Measurements from ENCODE around the gene NF1.

Gene NF1

DNA sequence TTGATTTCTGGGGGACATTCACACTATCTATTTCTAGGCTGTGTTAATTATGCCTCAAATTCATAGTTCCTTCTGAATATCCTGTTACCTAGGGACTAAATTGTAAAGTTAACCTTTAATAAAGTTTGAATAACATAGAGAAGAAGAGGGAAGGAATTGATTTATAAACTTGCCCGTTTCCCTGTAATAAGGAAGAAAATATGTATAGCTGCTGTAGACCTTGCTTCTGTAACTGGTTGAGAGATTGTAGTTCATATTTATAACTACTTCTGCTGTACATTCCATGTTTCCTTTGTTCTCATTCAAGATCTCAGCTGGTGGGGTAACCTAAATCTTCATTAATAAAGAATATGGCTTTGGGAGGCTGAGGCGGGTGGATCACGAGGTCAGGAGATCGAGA is 19.2 kb downstream of the NF1 start:
- no peaks in the 10 kb centered on the region for H3K9me2 ChIP-seq (replicated peaks; ENCODE audit: insufficient read depth, low read length)
- no peaks in the 10 kb centered on the region for H3K9me3 ChIP-seq (ENCODE audit: insufficient read depth, low read length)
- peaks cover 9% of the 10 kb centered on the region; the same call in 1 of the 2 replicates for H3F3A ChIP-seq (ENCODE audit: insufficient read depth)
- H3K4me3 ChIP-seq (ENCODE audit: insufficient read depth, low read length, poor library complexity, severe bottlenecking), result no peak overlapping the region
- no peaks in the 10 kb centered on the region for H3K36me3 ChIP-seq (ENCODE audit: low read length)
- no peak overlapping the region for H3K4me2 ChIP-seq (ENCODE audit: low read depth, low read length, poor library complexity, severe bottlenecking)
- no peak overlapping the region for H3K27ac ChIP-seq (ENCODE audit: low read depth, low read length)
- H2AFZ ChIP-seq (ENCODE audit: low read depth, low read length, severe bottlenecking), result no peak overlapping the region
- peaks cover 7% of the 10 kb centered on the region; the same call in 1 of the 2 replicates for H4K20me1 ChIP-seq (ENCODE audit: low read depth, low read length)
- no peak overlapping the region for H3K9ac ChIP-seq (ENCODE audit: low read length)
- no peaks in the 10 kb centered on the region for H3K27me3 ChIP-seq (ENCODE audit: low read length)
- H3K79me2 ChIP-seq (ENCODE audit: insufficient read depth, low read length), result 0 out of 2 replicates have a peak, but pooled peaks cover 3% of the 10 kb centered on the region
- no peak for TF ChIP-seq EZH2phosphoT487 (conservative IDR thresholded peaks at IDR 0.05; ENCODE audit: low read length)
- TF ChIP-seq, protein P1, sequence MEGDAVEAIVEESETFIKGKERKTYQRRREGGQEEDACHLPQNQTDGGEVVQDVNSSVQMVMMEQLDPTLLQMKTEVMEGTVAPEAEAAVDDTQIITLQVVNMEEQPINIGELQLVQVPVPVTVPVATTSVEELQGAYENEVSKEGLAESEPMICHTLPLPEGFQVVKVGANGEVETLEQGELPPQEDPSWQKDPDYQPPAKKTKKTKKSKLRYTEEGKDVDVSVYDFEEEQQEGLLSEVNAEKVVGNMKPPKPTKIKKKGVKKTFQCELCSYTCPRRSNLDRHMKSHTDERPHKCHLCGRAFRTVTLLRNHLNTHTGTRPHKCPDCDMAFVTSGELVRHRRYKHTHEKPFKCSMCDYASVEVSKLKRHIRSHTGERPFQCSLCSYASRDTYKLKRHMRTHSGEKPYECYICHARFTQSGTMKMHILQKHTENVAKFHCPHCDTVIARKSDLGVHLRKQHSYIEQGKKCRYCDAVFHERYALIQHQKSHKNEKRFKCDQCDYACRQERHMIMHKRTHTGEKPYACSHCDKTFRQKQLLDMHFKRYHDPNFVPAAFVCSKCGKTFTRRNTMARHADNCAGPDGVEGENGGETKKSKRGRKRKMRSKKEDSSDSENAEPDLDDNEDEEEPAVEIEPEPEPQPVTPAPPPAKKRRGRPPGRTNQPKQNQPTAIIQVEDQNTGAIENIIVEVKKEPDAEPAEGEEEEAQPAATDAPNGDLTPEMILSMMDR (IDR thresholded peaks at IDR 0.05; ENCODE audit: insufficient read depth, low read length, poor library complexity, severe bottlenecking), result no peak

GRCh38 chr17:31114956-31115555 is 20.3 kb downstream of the NF1 start:
- H3K9ac ChIP-seq (ENCODE audit: low read length), result no peak overlapping the region

DNA sequence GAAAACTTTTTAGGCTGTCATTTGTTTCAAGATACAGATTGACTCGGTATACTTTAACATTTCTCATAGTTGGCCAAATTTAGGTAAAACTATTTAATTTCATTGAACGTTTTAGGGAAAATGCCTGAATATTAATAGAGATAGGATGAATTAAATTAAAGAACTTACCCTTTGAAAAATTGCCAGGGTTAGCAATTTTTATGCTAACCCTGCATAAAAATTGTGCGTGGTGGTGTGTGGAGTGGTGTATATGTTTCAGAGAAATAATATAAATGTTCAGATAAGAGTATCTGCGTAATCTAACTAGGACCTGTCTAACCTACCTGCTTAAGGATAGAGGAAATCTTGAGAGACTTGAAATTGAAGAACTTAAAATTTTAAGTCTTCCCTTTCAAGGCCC is 21.4 kb downstream of the NF1 start:
- Histone ChIP-seq H3K4me2 (ENCODE audit: low read depth, low read length, poor library complexity, severe bottlenecking) (no peak overlapping the region), H3K79me2 (ENCODE audit: insufficient read depth, low read length) (peaks cover 6% of the 10 kb centered on the region; the same call in 1 of the 2 replicates), H2AFZ (ENCODE audit: low read depth, low read length, severe bottlenecking) (no peak overlapping the region), H3F3A (ENCODE audit: insufficient read depth) (0 out of 2 replicates have a peak, but pooled peaks cover 3% of the 10 kb centered on the region), H3K36me3 (ENCODE audit: low read length) (no peaks in the 10 kb centered on the region), H4K20me1 (ENCODE audit: low read depth, low read length) (peaks cover 2% of the 10 kb centered on the region; the same call in 1 of the 2 replicates), H3K27ac (ENCODE audit: low read depth, low read length) (no peak overlapping the region), H3K9me3 (ENCODE audit: insufficient read depth, low read length) (no peaks in the 10 kb centered on the region), H3K9me2 (replicated peaks; ENCODE audit: insufficient read depth, low read length) (no peaks in the 10 kb centered on the region), H3K4me3 (ENCODE audit: insufficient read depth, low read length, poor library complexity, severe bottlenecking) (no peak overlapping the region), H3K9ac (ENCODE audit: low read length) (no peak overlapping the region), H3K27me3 (ENCODE audit: low read length) (no peaks in the 10 kb centered on the region)
- TF ChIP-seq, protein P1 (IDR thresholded peaks at IDR 0.05; ENCODE audit: insufficient read depth, low read length, poor library complexity, severe bottlenecking), result no peak
- TF ChIP-seq EZH2phosphoT487 (conservative IDR thresholded peaks at IDR 0.05; ENCODE audit: low read length), result no peak

More at GRCh38 chr17:31114956-31115555, 20.3 kb downstream of the NF1 start:
- peaks cover 7% of the 10 kb centered on the region; the same call in 1 of the 2 replicates for H4K20me1 ChIP-seq (ENCODE audit: low read depth, low read length)
- H3K4me2 ChIP-seq (ENCODE audit: low read depth, low read length, poor library complexity, severe bottlenecking), result no peak overlapping the region
- no peak overlapping the region for H2AFZ ChIP-seq (ENCODE audit: low read depth, low read length, severe bottlenecking)
- TF ChIP-seq, protein P1 (IDR thresholded peaks at IDR 0.05; ENCODE audit: insufficient read depth, low read length, poor library complexity, severe bottlenecking), result no peak
- TF ChIP-seq EZH2phosphoT487 (conservative IDR thresholded peaks at IDR 0.05; ENCODE audit: low read length), result no peak
- no peaks in the 10 kb centered on the region for H3K9me3 ChIP-seq (ENCODE audit: insufficient read depth, low read length)
- no peaks in the 10 kb centered on the region for H3K36me3 ChIP-seq (ENCODE audit: low read length)
- no peaks in the 10 kb centered on the region for H3K27me3 ChIP-seq (ENCODE audit: low read length)
- H3K9me2 ChIP-seq (replicated peaks; ENCODE audit: insufficient read depth, low read length), result no peaks in the 10 kb centered on the region
- peaks cover 9% of the 10 kb centered on the region; the same call in 1 of the 2 replicates for H3F3A ChIP-seq (ENCODE audit: insufficient read depth)
- no peak overlapping the region for H3K4me3 ChIP-seq (ENCODE audit: insufficient read depth, low read length, poor library complexity, severe bottlenecking)
- H3K79me2 ChIP-seq (ENCODE audit: insufficient read depth, low read length), result peaks cover 6% of the 10 kb centered on the region; the same call in 1 of the 2 replicates
- H3K27ac ChIP-seq (ENCODE audit: low read depth, low read length), result no peak overlapping the region

Data from SU-DHL-6 (cell line).